HEK293 (cell line): Measurements from ENCODE around the gene EEFSEC.

ENCODE experiments used
- CTCF ChIA-PET: fragments of 350-600 bp; formaldehyde crosslinking; extraction: SDS; loops from one replicate; lab custom pipeline; 2021; ENCODE audit warnings: antibody characterized with exemption; lab: Yijun Ruan, JAX
- POLR2A ChIA-PET: fragments of 300-600 bp; formaldehyde crosslinking; extraction: SDS; loops from one replicate; lab custom pipeline; 2020; ENCODE audit warnings: antibody characterized with exemption, inconsistent platforms; lab: Yijun Ruan, JAX
- H3K27ac ChIP-seq: fragments of 200-500 bp; sonication (Bioruptor generic); 2 replicates; pipeline ENCODE4 v1.5.1; 2014; ENCODE audit warnings: low read depth, low read length, control low read depth, inconsistent platforms; ENCODE audit errors: extremely low read depth
- H3K36me3 ChIP-seq, 2 experiments: fragments of 200-500 bp in 1 of 2; sonication (Bioruptor generic) in 1 of 2; 1 replicate in 1 of 2; 2 replicates in 1 of 2; pipeline ENCODE4 v1.5.1; 2014 to 2017; ENCODE audit warnings: inconsistent platforms in 2 of 2, low read length in 2 of 2; ENCODE audit not compliant: control insufficient read depth in 2 of 2, insufficient read depth in 1 of 2
- H3K4me1 ChIP-seq: fragments of 200-500 bp; sonication (Bioruptor generic); 2 replicates; pipeline ENCODE4 v1.5.1; 2014; ENCODE audit warnings: mild to moderate bottlenecking, low read length, inconsistent platforms; ENCODE audit not compliant: control insufficient read depth, insufficient read depth
- H3K4me3 ChIP-seq: 2 replicates; pipeline ENCODE4 v1.5.1; 2011; ENCODE audit warnings: low read depth, mild to moderate bottlenecking, control low read depth, low read length, moderate library complexity
- H3K9me3 ChIP-seq: fragments of 200-500 bp; sonication (Bioruptor generic); 2 replicates; pipeline ENCODE4 v1.5.1; 2014; ENCODE audit warnings: low read depth, low read length, inconsistent platforms; ENCODE audit not compliant: control insufficient read depth, insufficient read depth
- OSR2 ChIP-seq: fragments of 450-650 bp; formaldehyde crosslinking; IDR thresholded peaks from 2 replicates; pipeline ENCODE4 v1.5.1; 2016; ENCODE audit warnings: missing biosample characterization, missing genetic modification characterization
- PATZ1 ChIP-seq: fragments of 450-650 bp; formaldehyde crosslinking; IDR thresholded peaks from 2 replicates; pipeline ENCODE4 v1.5.1; 2016; ENCODE audit warnings: missing biosample characterization, missing genetic modification characterization
- PRDM10 ChIP-seq: fragments of 450-650 bp; formaldehyde crosslinking; IDR thresholded peaks from 2 replicates; pipeline ENCODE4 v1.5.1; 2016; ENCODE audit warnings: missing biosample characterization, missing genetic modification characterization
- PRDM2 ChIP-seq: fragments of 450-650 bp; formaldehyde crosslinking; IDR thresholded peaks from 2 replicates; pipeline ENCODE4 v1.5.1; 2016; ENCODE audit warnings: missing biosample characterization, missing genetic modification characterization, borderline replicate concordance
- TRIM28 ChIP-seq: IDR thresholded peaks from 2 replicates; pipeline ENCODE4 v1.6.1; 2011; ENCODE audit warnings: low read length, control low read depth, borderline replicate concordance
- ZBTB10 ChIP-seq: fragments of 450-650 bp; formaldehyde crosslinking; IDR thresholded peaks from 2 replicates; pipeline ENCODE4 v1.5.1; 2016; ENCODE audit warnings: missing biosample characterization, missing genetic modification characterization
- ZBTB21 ChIP-seq: fragments of 450-650 bp; formaldehyde crosslinking; IDR thresholded peaks from 2 replicates; pipeline ENCODE4 v1.5.1; 2017; ENCODE audit warnings: missing biosample characterization, missing genetic modification characterization
- ZFP37 ChIP-seq: fragments of 450-650 bp; formaldehyde crosslinking; IDR thresholded peaks from 2 replicates; pipeline ENCODE4 v1.5.1; 2016; ENCODE audit warnings: missing biosample characterization, missing genetic modification characterization
- ZFP41 ChIP-seq: fragments of 450-650 bp; formaldehyde crosslinking; IDR thresholded peaks from 2 replicates; pipeline ENCODE4 v1.5.1; 2016; ENCODE audit warnings: missing biosample characterization, missing genetic modification characterization, borderline replicate concordance
- ZFP69B ChIP-seq: fragments of 450-650 bp; formaldehyde crosslinking; IDR thresholded peaks from 2 replicates; pipeline ENCODE4 v1.5.1; 2016; ENCODE audit warnings: missing biosample characterization, missing genetic modification characterization
- ZNF121 ChIP-seq: fragments of 450-650 bp; formaldehyde crosslinking; IDR thresholded peaks from 2 replicates; pipeline ENCODE4 v1.5.1; 2016; ENCODE audit warnings: missing biosample characterization, missing genetic modification characterization
- ZNF157 ChIP-seq: fragments of 450-650 bp; formaldehyde crosslinking; IDR thresholded peaks from 2 replicates; pipeline ENCODE4 v1.5.1; 2016; ENCODE audit warnings: missing biosample characterization, missing genetic modification characterization
- ZNF16 ChIP-seq: fragments of 450-650 bp; formaldehyde crosslinking; IDR thresholded peaks from 2 replicates; pipeline ENCODE4 v1.5.1; 2016; ENCODE audit warnings: low read depth, missing biosample characterization, missing genetic modification characterization
- ZNF335 ChIP-seq: fragments of 450-650 bp; formaldehyde crosslinking; conservative IDR thresholded peaks from 2 replicates; pipeline ENCODE4 v1.5.1; 2016; ENCODE audit warnings: missing biosample characterization, missing genetic modification characterization
- ZNF529 ChIP-seq: fragments of 450-650 bp; formaldehyde crosslinking; IDR thresholded peaks from 2 replicates; pipeline ENCODE4 v1.5.1; 2017; ENCODE audit warnings: missing genetic modification characterization, missing biosample characterization; ENCODE audit not compliant: insufficient replicate concordance
- ZNF571 ChIP-seq: fragments of 450-650 bp; formaldehyde crosslinking; IDR thresholded peaks from 2 replicates; pipeline ENCODE4 v1.5.0; 2017; ENCODE audit warnings: missing biosample characterization, missing genetic modification characterization
- ZNF596 ChIP-seq: fragments of 450-650 bp; IDR thresholded peaks from 2 replicates; pipeline ENCODE4 v1.5.0; 2018; ENCODE audit warnings: missing biosample characterization, mild to moderate bottlenecking, missing genetic modification characterization, moderate library complexity
- ZNF624 ChIP-seq: fragments of 450-650 bp; formaldehyde crosslinking; IDR thresholded peaks from 2 replicates; pipeline ENCODE4 v1.5.1; 2017; ENCODE audit warnings: missing biosample characterization, missing genetic modification characterization
- ZNF701 ChIP-seq: fragments of 450-650 bp; formaldehyde crosslinking; IDR thresholded peaks from 2 replicates; pipeline ENCODE4 v1.5.1; 2016; ENCODE audit warnings: missing biosample characterization, missing genetic modification characterization
- ZNF768 ChIP-seq: fragments of 450-650 bp; formaldehyde crosslinking; IDR thresholded peaks from 2 replicates; pipeline ENCODE4 v1.5.1; 2018; ENCODE audit warnings: missing biosample characterization, mild to moderate bottlenecking, missing genetic modification characterization

EEFSEC gene

GRCh38 chr3:128241741-128242140 is 88.5 kb downstream of the EEFSEC start:
- TF ChIP-seq ZNF157 (tag by site-specific recombination) (no peak), ZFP41 (tag by site-specific recombination) (no peak), ZNF596 (tag by site-specific recombination) (no peak), ZNF529 (tag by site-specific recombination) (no peak), PRDM2 (tag by site-specific recombination) (no peak), ZNF16 (tag by site-specific recombination) (no peak), PRDM10 (no peak), ZNF335 (tag by site-specific recombination) (no peak)
- no peaks in the 10 kb centered on the region for H3K9me3 ChIP-seq
- no peak overlapping the region for H3K27ac ChIP-seq
- no peaks in the 10 kb centered on the region for H3K36me3 ChIP-seq
- POLR2A ChIA-PET = no interaction called here
- H3K4me3 ChIP-seq = no peak overlapping the region
- CTCF ChIA-PET = interaction anchor here (2.6 kb wide), 1 partner anchor 15 kb away, joined by 6 read pairs; no protein-coding TSS in a partner anchor
- H3K4me1 ChIP-seq = no peaks in the 10 kb centered on the region

- Histone ChIP-seq H3K27ac (no peak overlapping the region), H3K9me3 (no peaks in the 10 kb centered on the region), H3K4me3 (no peak overlapping the region), H3K4me1 (no peaks in the 10 kb centered on the region), H3K36me3 (peaks cover 0 to 9% of the 10 kb centered on the region in 2 experiments; a peak in 1 of 3 replicates)
- ChIA-PET POLR2A (no interaction called here), CTCF (interaction anchor here (0.6 to 2.6 kb wide), 2 partner anchors 17 to 126 kb away, joined by 4 to 6 read pairs; no protein-coding TSS in a partner anchor)
- TF ChIP-seq ZFP69B (tag by site-specific recombination) (no peak), ZNF571 (tag by site-specific recombination) (no peak), ZBTB10 (tag by site-specific recombination) (no peak), ZNF121 (tag by site-specific recombination) (no peak), ZBTB21 (tag by site-specific recombination) (no peak), OSR2 (no peak), ZNF768 (tag by site-specific recombination) (no peak), TRIM28 (no peak), ZNF701 (no peak), PATZ1 (tag by site-specific recombination) (no peak), ZFP37 (tag by site-specific recombination) (no peak), ZNF624 (tag by site-specific recombination) (no peak)
Measured at GRCh38 chr3:128242818-128243601, 89.7 kb downstream of the EEFSEC start.
